K562 (cell line): ENCODE data around the gene HSPB6. TPM values are rescaled to one million over a fixed set of nuclear protein-coding genes. Genes with fewer than 3 reads are reported as not detected.

Source experiments
- ARID3B ChIP-seq: fragments of 250-450 bp; sonication (Bioruptor Pico); IDR thresholded peaks from 2 replicates; pipeline ENCODE4 v1.4.0; 2020; ENCODE audit warnings: borderline replicate concordance
- ATF1 ChIP-seq, 2 experiments: fragments of 450-650 bp in 1 of 2; IDR thresholded peaks; 2 replicates each; pipeline ENCODE4 v1.6.1; 2016; ENCODE audit warnings: missing compliant biosample characterization in 1 of 2, missing genetic modification characterization in 1 of 2
- CHCHD3 ChIP-seq: fragments of 250-450 bp; sonication (Bioruptor Pico); IDR thresholded peaks from 2 replicates; pipeline ENCODE4 v2.1.2; 2022; ENCODE audit warnings: mild to moderate bottlenecking
- FOS ChIP-seq: IDR thresholded peaks from 3 replicates; pipeline ENCODE4 v1.6.1; 2011; ENCODE audit not compliant: insufficient read length; ENCODE audit errors: extremely low read depth
- ID3 ChIP-seq, 2 experiments: fragments of 250-450 bp in 1 of 2; fragments of 450-650 bp in 1 of 2; sonication (Bioruptor Pico) in 1 of 2; IDR thresholded peaks; 2 replicates each; pipeline versions ENCODE4 v1.6.1 to v1.8.0; 2016 to 2021; ENCODE audit warnings: mild to moderate bottlenecking in 2 of 2, moderate library complexity in 2 of 2, missing compliant biosample characterization in 1 of 2, missing genetic modification characterization in 1 of 2
- KDM4B ChIP-seq, 2 experiments: fragments of 450-650 bp in 1 of 2; sonication (generic) in 1 of 2; IDR thresholded peaks; 2 replicates each; pipeline ENCODE4 v1.6.1; 2016 to 2017; ENCODE audit warnings: borderline replicate concordance in 2 of 2, antibody characterized with exemption in 1 of 2, low read depth in 1 of 2, mild to moderate bottlenecking in 1 of 2
- MAX ChIP-seq: sonication (generic); formaldehyde crosslinking; IDR thresholded peaks from 2 replicates; pipeline ENCODE4 v1.9.0; 2022; ENCODE audit warnings: mild to moderate bottlenecking, missing genetic modification reagents
- NELFE ChIP-seq: IDR thresholded peaks from 2 replicates; pipeline ENCODE4 v1.6.1; 2011; ENCODE audit warnings: mild to moderate bottlenecking; ENCODE audit not compliant: insufficient read depth, insufficient read length
- NEUROD1 ChIP-seq: fragments of 150-350 bp; IDR thresholded peaks from 2 replicates; pipeline ENCODE4 v1.6.1; 2014; ENCODE audit warnings: borderline replicate concordance, low read length, low read depth; ENCODE audit not compliant: partially characterized antibody
- NONO ChIP-seq, 2 experiments: fragments of 200-400 bp in 1 of 2; fragments of 450-650 bp in 1 of 2; formaldehyde crosslinking in 1 of 2; IDR thresholded peaks; 2 replicates each; pipeline ENCODE4 v1.6.1; 2017; ENCODE audit warnings: low read depth in 2 of 2, mild to moderate bottlenecking in 2 of 2, moderate library complexity in 2 of 2, low read length in 1 of 2
- PKNOX1 ChIP-seq: fragments of 450-650 bp; IDR thresholded peaks from 2 replicates; pipeline ENCODE4 v1.6.1; 2016
- REST ChIP-seq, 2 experiments: fragments of 450-650 bp; formaldehyde crosslinking in 1 of 2; IDR thresholded peaks; 2 replicates each; pipeline versions ENCODE4 v1.4.0 to v1.6.1; 2014 to 2020; ENCODE audit warnings: mild to moderate bottlenecking in 2 of 2, borderline replicate concordance in 1 of 2, low read depth in 1 of 2
- TAF7 ChIP-seq: fragments of 450-650 bp; IDR thresholded peaks from 2 replicates; pipeline ENCODE4 v1.6.1; 2016; ENCODE audit warnings: missing genetic modification characterization, missing compliant biosample characterization
- polyA plus RNA-seq, 8 experiments: library from polyadenylated mRNA; depleted of rRNA in 4 of 8; stranded (reverse) in 5 of 8; unstranded in 3 of 8; fragments of >200 nt; fragmentation: Nextera tagmentation in 2 of 8; fragmentation: Illumina TruSeq in 1 of 8; extraction: Ambion mirVana in 2 of 8; extraction: Trizol in 1 of 8; gene quantifications; 2 replicates each; pipeline versions ENCODE4 v1.2.1 to v1.2.3, GENCODE V29; 2011 to 2014; ENCODE audit warnings: inconsistent platforms in 1 of 8, missing spikeins in 1 of 8
- total RNA-seq, 7 experiments: library from RNA; depleted of rRNA in 6 of 7; stranded (reverse); fragments of >200 nt in 6 of 7; fragmentation: Illumina TruSeq in 2 of 7; extraction: Trizol in 2 of 7; gene quantifications; 2 replicates each; pipeline versions ENCODE4 v1.2.1 to v1.2.3, GENCODE V29; 2011 to 2021; ENCODE audit warnings: low replicate concordance in 1 of 7

The HSPB6 gene
- total and polyA plus RNA-seq, 9 of the 15 experiments (the other 6 are each of a cell fraction or from before 2014, with no cell fraction given) = 0.55 TPM; not detected in 8

- TF ChIP-seq REST (IDR thresholded peaks at IDR 0.05; ENCODE audit: borderline replicate concordance) = no peak
- peak; percentile 42; the same call in 1 of the 2 replicates for TF ChIP-seq REST (CRISPR knock-in tag; IDR thresholded peaks at IDR 0.05; ENCODE audit: low read depth)
- peak; percentile 86 for TF ChIP-seq PKNOX1
- no peak for TF ChIP-seq TAF7 (tag)
- peak; percentile 64 for TF ChIP-seq FOS
- no peak for TF ChIP-seq ATF1 (CRISPR knock-in tag; IDR thresholded peaks at IDR 0.05)
- TF ChIP-seq ATF1 (tag; IDR thresholded peaks at IDR 0.05) = peak; percentile 65; the same call in 1 of the 2 replicates
- no peak for TF ChIP-seq CHCHD3 (CRISPR knock-in tag)
- TF ChIP-seq NELFE = no peak
- 0 out of 4 replicates have a peak, but pooled peaks of 1 of the 2 experiments have one; percentile 41 for TF ChIP-seq NONO (IDR thresholded peaks at IDR 0.05; ENCODE audit: low read depth in 2 of 2, low read length in 1 of 2)
- peak; percentile 68 for TF ChIP-seq MAX
- TF ChIP-seq ID3 (CRISPR knock-in tag; IDR thresholded peaks at IDR 0.05) = no peak
- no peak for TF ChIP-seq ID3 (tag; IDR thresholded peaks at IDR 0.05)
- TF ChIP-seq NEUROD1 = peak; percentile 69
- no peak for TF ChIP-seq ARID3B (CRISPR knock-in tag)
- no peak for TF ChIP-seq KDM4B (IDR thresholded peaks at IDR 0.05; ENCODE audit: borderline replicate concordance in 2 of 2, low read depth in 1 of 2)
Observed at GRCh38 chr19:35775298-35776101, 18.7 kb upstream of the HSPB6 start, which contains the start of gene ARHGAP33 (continued).
